MCF 10A (cell line): ENCODE data around the gene PRKAA2. TPM values are rescaled to one million over a fixed set of nuclear protein-coding genes. Genes with fewer than 3 reads are reported as not detected.

ENCODE experiments used
- BruUV-seq: library from RNA; stranded (reverse); fragments of 400-500 nt; replicated peaks from 2 replicates; lab custom pipeline; 2021; lab: Mats Ljungman, UMichigan
- CTCF ChIA-PET: fragments of 300-600 bp; sonication (Branson Sonifier 250); formaldehyde crosslinking; extraction: SDS; loops from one replicate; lab custom pipeline; 2021; ENCODE audit warnings: antibody characterized with exemption, inconsistent platforms; lab: Yijun Ruan, JAX
- POLR2A ChIA-PET: fragments of 300-600, 350-650 bp; sonication (Branson Sonifier 250); formaldehyde crosslinking; extraction: SDS; loops from one replicate; lab custom pipeline; 2020; ENCODE audit warnings: antibody characterized with exemption, inconsistent platforms; lab: Yijun Ruan, JAX
- DNase-seq: peaks from one replicate; pipeline ENCODE4 v3.0.0-alpha.2; 2018; ENCODE audit not compliant: unreplicated experiment
- H3K27ac Mint-ChIP-seq: one replicate; pipeline ENCODE4 v1.8.0; 2022; ENCODE audit warnings: mild to moderate bottlenecking, low read depth, mixed read lengths; ENCODE audit not compliant: unreplicated experiment
- H3K27me3 Mint-ChIP-seq: one replicate; pipeline ENCODE4 v1.8.0; 2022; ENCODE audit warnings: mixed read lengths; ENCODE audit not compliant: insufficient read depth, unreplicated experiment
- H3K36me3 Mint-ChIP-seq: one replicate; pipeline ENCODE4 v1.8.0; 2022; ENCODE audit warnings: mild to moderate bottlenecking, moderate library complexity, mixed read lengths; ENCODE audit not compliant: insufficient read depth, unreplicated experiment
- H3K4me1 Mint-ChIP-seq: one replicate; pipeline ENCODE4 v1.8.0; 2022; ENCODE audit warnings: mixed read lengths; ENCODE audit not compliant: insufficient read depth, unreplicated experiment
- H3K4me3 Mint-ChIP-seq: one replicate; pipeline ENCODE4 v1.8.0; 2022; ENCODE audit warnings: mild to moderate bottlenecking, moderate library complexity, mixed read lengths; ENCODE audit not compliant: unreplicated experiment
- H3K9me3 Mint-ChIP-seq: one replicate; pipeline ENCODE4 v1.8.0; 2022; ENCODE audit warnings: mixed read lengths; ENCODE audit not compliant: unreplicated experiment
- CTCF ChIP-seq: fragments of 200-600 bp; IDR thresholded peaks from one replicate; pipeline ENCODE4 v1.8.0; 2022; ENCODE audit warnings: antibody characterized with exemption, mild to moderate bottlenecking; ENCODE audit not compliant: unreplicated experiment
- intact Hi-C: fragments of 100-400 bp; cut with micrococcal nuclease; formaldehyde crosslinking; loops from 2 replicates; pipeline ENCODE4 v1.14.1; 2022
- total RNA-seq: library from RNA; stranded (reverse); gene quantifications from 2 replicates; pipeline ENCODE4 v1.2.3, GENCODE V29; 2022

Gene PRKAA2
- total RNA-seq, 1 experiment from 2014 or later: 0.72 TPM

GRCh38 chr1:56654126-56654923, 9.2 kb downstream of the PRKAA2 start:
- H3K4me3 Mint-ChIP-seq: no peak overlapping the region
- H3K36me3 Mint-ChIP-seq: no peaks in the 10 kb centered on the region
- no TSS peak for BruUV-seq
- H3K27ac Mint-ChIP-seq: no peak overlapping the region
- no peak for DNase-seq
- ChIA-PET CTCF (interaction anchor here (0.7 kb wide), 1 partner anchor 10 kb away, joined by 4 read pairs; no protein-coding TSS in a partner anchor), POLR2A (interaction anchor here (1.0 kb wide), 1 partner anchor 13 kb away, joined by 3 read pairs; no protein-coding TSS in a partner anchor)
- no peaks in the 10 kb centered on the region for H3K4me1 Mint-ChIP-seq
- no peaks in the 10 kb centered on the region for H3K9me3 Mint-ChIP-seq
- intact Hi-C loops: no loop called here
- no peaks in the 10 kb centered on the region for H3K27me3 Mint-ChIP-seq
- TF ChIP-seq CTCF: no peak

DNA sequence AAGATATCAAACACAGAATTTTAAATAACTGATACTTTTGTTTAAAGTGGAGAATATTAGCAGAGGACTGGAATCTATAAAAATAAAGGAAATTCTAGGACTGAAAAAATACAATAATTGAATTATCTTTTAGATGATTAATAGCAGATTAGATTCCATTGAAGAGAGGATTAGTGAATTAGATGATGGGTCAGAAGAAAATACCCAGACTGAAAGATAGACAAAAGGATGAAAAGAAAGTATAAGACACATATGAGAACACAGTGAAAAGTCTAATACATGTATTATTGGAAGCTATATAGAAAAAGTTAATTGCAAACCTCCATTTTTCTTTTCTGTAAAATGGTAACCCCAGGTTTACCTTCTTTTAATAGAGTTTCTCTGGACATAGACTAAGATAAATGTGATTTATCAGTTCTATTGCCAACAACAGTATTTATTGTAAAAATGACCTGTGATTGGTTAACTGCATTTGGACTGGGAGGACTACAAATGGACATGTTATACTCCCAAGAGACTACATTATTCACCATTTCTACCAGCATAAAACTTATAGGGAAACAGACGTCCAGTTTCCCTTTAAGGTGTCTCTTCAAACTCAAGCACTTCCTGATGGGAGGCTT, 11.0 kb downstream of the PRKAA2 start:
- Mint-ChIP-seq H3K4me1 (no peaks in the 10 kb centered on the region), H3K36me3 (no peaks in the 10 kb centered on the region), H3K27ac (no peak overlapping the region), H3K4me3 (no peak overlapping the region), H3K9me3 (no peaks in the 10 kb centered on the region), H3K27me3 (no peaks in the 10 kb centered on the region)
- ChIA-PET CTCF (no interaction called here), POLR2A (interaction anchor here (0.5 kb wide), 1 partner anchor 18 kb away, joined by 3 read pairs; no protein-coding TSS in a partner anchor)
- DNase-seq: no peak
- TF ChIP-seq CTCF: no peak
- BruUV-seq: no TSS peak
- intact Hi-C loops: no loop called here

GRCh38 chr1:56658254-56658653, 13.1 kb downstream of the PRKAA2 start:
- no peaks in the 10 kb centered on the region for H3K36me3 Mint-ChIP-seq
- DNase-seq: no peak
- BruUV-seq: no TSS peak
- CTCF ChIA-PET: interaction anchor here (0.7 kb wide), 1 partner anchor 1878 kb away, joined by 3 read pairs; no protein-coding TSS in a partner anchor
- H3K4me3 Mint-ChIP-seq: no peak overlapping the region
- H3K27ac Mint-ChIP-seq: no peak overlapping the region
- H3K9me3 Mint-ChIP-seq: no peaks in the 10 kb centered on the region
- TF ChIP-seq CTCF: no peak
- POLR2A ChIA-PET: interaction anchor here (0.6 kb wide), 1 partner anchor 14 kb away, joined by 3 read pairs; no protein-coding TSS in a partner anchor
- intact Hi-C loops: no loop called here
- no peaks in the 10 kb centered on the region for H3K4me1 Mint-ChIP-seq
- H3K27me3 Mint-ChIP-seq: no peaks in the 10 kb centered on the region

DNA sequence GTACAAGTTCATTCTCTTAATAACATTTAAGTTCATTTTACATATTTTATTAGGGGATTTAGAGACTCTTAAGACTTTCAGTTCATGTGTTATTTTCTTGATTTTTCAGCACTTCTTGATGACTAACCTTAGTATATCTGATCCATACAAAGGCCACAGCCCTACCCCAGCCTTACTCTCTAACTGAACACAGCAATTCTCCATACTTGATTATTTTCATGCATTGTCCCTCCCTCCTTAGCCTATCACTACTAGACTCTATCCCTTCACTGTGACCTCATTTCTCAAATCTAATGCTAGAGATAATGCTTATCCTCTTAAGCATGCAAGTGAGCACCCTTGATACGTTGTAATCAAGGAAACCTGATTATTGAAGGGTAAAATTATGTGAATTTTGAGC, 15.2 kb downstream of the PRKAA2 start:
- no peaks in the 10 kb centered on the region for H3K4me1 Mint-ChIP-seq
- POLR2A ChIA-PET: no interaction called here
- no peaks in the 10 kb centered on the region for H3K9me3 Mint-ChIP-seq
- H3K27me3 Mint-ChIP-seq: no peaks in the 10 kb centered on the region
- no peak overlapping the region for H3K27ac Mint-ChIP-seq
- DNase-seq: no peak
- no peak overlapping the region for H3K4me3 Mint-ChIP-seq
- H3K36me3 Mint-ChIP-seq: no peaks in the 10 kb centered on the region
- no peak for TF ChIP-seq CTCF
- no TSS peak for BruUV-seq
- intact Hi-C loops: no loop called here
- CTCF ChIA-PET: no interaction called here
